ENCODE results near the gene KDM3B.

DNA sequence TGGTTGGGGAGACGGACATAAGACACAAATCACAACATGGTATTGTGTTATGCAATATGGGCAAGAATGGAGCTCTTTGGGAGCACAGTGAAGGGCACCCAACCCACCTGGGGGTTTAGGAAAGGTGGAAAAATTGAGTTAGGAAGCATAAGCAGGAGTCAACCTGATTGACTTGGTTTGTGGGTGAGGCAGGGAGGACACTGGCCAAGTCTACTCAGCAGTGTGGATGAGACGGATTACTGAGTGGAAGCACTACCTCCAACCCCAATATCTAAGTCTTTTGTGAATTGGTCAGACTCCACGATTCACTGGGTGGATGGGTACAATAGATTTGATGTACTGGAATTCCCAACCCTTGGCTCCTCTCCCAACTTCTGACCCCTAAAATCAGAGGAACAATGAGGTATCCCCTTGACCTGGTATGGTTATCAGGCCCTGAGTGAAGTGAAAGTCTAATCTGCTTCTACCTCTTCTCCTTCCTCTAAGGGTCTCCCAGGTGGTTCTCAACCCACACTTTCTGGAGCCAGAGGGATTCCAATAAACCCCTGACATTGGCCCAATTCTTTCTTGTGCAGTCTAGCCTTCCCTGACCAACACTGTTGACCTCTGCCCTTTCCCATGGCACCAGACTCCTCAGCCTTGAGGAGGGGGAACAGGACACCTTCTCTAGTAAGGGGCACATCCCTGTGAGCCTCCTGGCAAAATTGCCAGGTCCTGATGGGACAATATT is 118.0 kb downstream of the KDM3B start:
- TF ChIP-seq RARB (CRISPR knock-in tag; IDR thresholded peaks at IDR 0.05) (peak; percentile 98), ZNF8 (CRISPR knock-in tag; IDR thresholded peaks at IDR 0.05) (no peak), ZFP30 (CRISPR knock-in tag; IDR thresholded peaks at IDR 0.05) (no peak), OSR1 (CRISPR knock-in tag; IDR thresholded peaks at IDR 0.05) (no peak), ZNF70 (CRISPR knock-in tag; IDR thresholded peaks at IDR 0.05) (peak; percentile 71), ZNF565 (CRISPR knock-in tag; conservative IDR thresholded peaks at IDR 0.05; ENCODE audit: low read depth) (peak; percentile 5; the same call in 1 of the 2 replicates), ARNTL (CRISPR knock-in tag; IDR thresholded peaks at IDR 0.05; ENCODE audit: borderline replicate concordance, low read depth) (peak; percentile 83; the same call in 1 of the 2 replicates), SNAI2 (CRISPR knock-in tag; IDR thresholded peaks at IDR 0.05) (peak; percentile 82), ZC3H10 (CRISPR knock-in tag; IDR thresholded peaks at IDR 0.05) (peak; percentile 4), ISL1 (CRISPR knock-in tag; IDR thresholded peaks at IDR 0.05) (no peak), CSDC2 (CRISPR knock-in tag; IDR thresholded peaks at IDR 0.05) (peak; percentile 49)
- TF ChIP-seq, protein P1, sequence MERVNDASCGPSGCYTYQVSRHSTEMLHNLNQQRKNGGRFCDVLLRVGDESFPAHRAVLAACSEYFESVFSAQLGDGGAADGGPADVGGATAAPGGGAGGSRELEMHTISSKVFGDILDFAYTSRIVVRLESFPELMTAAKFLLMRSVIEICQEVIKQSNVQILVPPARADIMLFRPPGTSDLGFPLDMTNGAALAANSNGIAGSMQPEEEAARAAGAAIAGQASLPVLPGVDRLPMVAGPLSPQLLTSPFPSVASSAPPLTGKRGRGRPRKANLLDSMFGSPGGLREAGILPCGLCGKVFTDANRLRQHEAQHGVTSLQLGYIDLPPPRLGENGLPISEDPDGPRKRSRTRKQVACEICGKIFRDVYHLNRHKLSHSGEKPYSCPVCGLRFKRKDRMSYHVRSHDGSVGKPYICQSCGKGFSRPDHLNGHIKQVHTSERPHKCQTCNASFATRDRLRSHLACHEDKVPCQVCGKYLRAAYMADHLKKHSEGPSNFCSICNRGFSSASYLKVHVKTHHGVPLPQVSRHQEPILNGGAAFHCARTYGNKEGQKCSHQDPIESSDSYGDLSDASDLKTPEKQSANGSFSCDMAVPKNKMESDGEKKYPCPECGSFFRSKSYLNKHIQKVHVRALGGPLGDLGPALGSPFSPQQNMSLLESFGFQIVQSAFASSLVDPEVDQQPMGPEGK (CRISPR knock-in tag; IDR thresholded peaks at IDR 0.05; ENCODE audit: borderline replicate concordance): peak; percentile 94
- TF ChIP-seq, protein P2, sequence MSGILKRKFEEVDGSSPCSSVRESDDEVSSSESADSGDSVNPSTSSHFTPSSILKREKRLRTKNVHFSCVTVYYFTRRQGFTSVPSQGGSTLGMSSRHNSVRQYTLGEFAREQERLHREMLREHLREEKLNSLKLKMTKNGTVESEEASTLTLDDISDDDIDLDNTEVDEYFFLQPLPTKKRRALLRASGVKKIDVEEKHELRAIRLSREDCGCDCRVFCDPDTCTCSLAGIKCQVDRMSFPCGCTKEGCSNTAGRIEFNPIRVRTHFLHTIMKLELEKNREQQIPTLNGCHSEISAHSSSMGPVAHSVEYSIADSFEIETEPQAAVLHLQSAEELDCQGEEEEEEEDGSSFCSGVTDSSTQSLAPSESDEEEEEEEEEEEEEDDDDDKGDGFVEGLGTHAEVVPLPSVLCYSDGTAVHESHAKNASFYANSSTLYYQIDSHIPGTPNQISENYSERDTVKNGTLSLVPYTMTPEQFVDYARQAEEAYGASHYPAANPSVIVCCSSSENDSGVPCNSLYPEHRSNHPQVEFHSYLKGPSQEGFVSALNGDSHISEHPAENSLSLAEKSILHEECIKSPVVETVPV (CRISPR knock-in tag; IDR thresholded peaks at IDR 0.05): peak; percentile 98

All from SK-N-SH treated with all-trans-retinoic acid at 6 μM for 48 hours (cell line).